ENCODE data around the gene RSF1.

The RSF1 gene

DNA sequence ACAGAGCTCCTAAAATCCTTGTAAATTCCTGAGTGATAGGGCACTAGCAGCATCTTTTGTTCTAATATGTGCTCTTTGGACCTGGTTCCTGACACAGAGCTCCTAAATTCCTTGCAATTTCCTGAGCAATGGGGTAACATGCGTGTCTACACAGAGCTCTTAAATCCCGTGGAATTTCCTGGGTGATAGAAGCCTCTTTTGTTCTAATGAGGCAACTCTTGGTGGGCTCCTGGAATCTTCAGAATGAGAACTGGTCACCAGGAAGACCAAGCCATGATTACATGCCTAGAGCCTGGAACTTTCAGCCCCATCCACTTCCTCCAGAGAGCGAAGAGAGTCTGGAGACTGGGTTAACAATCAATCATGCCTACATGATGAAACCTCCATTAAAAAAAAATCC lies 19.0 kb downstream of the RSF1 start:
- no peak for DNase-seq (ENCODE audit: low read depth)

DNA sequence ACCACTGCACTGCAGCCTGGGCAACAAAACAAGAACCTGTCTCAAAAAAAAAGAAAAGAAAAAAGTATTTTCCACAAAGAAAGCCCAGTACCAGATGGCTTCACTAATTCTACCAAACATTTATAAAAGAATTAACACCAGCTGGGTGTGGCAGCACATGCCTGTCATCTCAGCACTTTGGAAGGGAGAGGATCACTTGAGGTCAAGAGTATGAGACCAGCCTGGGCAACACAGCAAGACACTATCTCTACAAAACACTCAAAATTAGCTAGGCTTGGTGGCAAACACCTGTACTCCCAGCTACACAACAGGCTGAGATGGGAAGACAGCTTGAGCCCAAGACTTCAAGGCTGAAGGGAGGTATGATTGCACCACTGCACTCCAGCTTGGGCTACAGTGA lies 20.1 kb downstream of the RSF1 start:
- no peak for DNase-seq (ENCODE audit: low read depth)

DNA sequence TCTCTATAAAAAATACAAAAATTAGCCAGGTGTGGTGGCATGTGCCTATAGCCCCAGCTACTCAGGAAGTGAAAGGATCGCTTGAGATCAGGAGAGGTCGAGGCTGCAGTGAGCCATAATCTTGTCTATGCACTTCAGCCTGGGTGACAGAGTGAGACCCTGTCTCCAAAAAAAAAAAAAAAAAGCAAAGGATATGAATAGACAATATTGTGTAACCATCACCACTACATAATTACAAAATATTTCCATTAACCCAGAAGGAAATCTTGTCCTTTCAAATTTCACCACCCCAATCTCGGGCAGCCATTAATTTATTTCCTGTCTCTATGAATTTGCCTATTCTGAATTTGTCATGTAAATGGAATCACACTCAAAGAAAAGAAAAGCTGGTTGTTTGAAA lies 21.2 kb downstream of the RSF1 start:
- DNase-seq (ENCODE audit: low read depth), result no peak

DNA sequence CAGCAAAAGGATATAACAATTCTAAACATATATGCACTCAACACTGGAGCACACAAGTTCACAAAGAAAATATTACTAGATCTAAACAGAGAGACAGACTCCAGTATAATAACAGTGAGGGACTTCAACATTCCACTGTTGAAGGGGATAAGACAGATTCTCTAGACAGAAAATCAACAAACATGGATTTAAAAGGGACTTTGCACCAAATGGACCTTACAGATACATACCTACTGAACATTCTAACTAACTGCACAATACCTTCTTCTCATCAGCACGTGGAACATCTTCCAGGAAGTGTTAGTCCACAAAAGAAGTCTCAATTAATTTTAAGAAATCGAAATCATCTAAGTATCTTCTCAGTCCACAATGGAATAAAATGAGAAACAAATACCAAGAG lies 26.6 kb downstream of the RSF1 start:
- DNase-seq (ENCODE audit: low read depth), result no peak

DNA sequence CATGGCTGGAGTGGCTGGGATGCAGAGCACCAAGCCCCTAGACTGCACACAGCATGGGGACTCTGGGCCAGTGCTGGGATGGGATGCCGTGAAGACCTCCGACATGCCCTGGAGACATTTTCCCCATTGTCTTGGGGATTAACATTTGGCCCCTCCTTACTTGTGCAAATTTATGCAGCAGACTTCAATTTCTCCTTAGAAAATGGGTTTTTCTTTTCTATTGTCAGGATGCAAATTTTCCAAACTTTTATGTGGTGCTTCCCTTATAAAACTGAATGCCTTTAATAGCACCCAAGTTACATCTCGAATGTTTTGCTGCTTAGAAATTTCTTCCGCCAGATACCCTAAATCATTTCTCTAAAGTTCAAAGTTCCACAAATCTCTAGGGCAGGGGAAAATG lies 29.2 kb downstream of the RSF1 start:
- DNase-seq (ENCODE audit: low read depth), result no peak

DNA sequence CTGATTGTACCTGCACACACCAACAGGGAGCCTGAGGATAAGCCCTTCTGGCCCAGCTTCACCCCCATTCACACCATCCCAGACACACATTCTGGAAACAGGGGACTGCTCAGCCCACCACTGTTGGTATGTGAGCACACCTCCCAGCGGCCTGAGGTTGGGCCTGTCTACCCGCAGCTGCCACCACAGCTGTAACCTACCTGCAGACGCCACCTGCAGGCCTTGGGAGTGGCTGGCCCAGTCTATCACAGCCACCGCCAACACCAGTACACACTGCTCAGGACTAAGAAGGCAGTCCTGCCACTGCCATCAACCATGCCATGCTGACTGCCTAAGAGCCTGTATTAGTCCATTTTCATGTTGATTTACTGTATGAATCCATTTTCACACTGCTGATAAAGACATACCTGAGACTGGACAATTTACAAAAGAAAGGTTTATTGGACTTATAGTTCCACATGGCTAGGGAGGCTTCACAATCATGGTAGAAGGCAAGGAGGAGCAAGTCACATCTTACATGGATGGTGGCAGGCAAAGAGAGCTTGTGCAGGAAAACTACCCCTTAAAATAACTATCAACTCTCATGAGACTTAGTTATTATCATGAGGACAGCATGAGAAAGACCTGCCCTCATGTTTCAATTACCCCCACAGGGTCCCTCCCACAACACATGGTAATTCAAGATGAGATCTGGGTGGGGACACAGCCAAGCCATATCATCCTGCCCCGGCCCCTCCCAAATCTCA lies 30.6 kb downstream of the RSF1 start:
- DNase-seq (ENCODE audit: low read depth), result no peak

DNA sequence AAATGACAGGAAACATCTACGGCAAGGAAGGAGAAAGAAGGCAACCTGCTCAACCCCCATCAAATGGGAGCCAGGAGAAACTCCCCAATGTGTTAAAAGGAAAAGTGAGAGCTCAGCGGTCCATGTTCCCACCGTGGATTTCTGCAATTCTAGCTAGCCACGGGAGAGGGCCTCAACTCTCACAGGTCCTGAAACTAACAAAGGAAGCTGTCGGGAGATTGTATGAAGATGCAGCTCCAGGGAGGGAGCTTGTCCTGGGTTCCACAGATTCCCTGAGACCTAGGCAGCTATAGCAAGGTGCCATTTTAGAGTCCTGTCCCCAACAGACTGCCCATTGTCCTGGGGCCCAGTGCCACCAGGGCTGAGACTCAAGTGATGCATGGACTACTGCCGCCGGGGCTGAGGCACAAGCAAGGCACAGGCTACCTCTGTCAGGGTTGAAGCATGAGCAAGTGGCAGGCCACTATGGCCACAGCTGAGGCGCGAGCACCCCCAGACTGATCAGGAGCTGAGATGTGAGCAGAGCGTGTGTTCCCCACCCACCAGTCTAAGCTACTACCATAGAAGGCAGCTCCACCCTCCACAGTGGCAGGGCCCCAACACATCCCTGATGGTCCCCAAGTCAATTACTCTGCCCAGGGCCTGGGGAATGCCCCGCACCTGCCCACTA lies 31.3 kb downstream of the RSF1 start:
- no peak for DNase-seq (ENCODE audit: low read depth)

DNA sequence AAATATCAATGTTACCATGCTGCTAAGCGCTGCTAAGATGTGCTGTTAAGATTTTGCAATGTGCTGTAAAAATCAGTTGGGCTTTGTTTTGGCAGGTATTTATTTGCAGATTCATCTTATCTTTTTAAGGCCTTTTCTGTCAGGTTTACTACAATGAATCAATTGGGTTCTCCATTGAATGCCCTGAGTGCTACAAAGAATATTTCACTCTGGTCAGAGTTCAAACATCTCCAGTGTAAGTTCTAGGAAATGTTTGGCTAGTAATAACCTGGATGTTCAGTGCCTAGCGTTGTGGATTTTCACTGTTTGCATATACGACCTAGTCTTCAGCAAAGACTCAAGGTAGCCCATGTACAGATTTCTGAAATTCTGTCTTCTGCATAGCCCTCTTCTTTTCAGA lies 36.0 kb downstream of the RSF1 start:
- DNase-seq (ENCODE audit: low read depth), result no peak

DNA sequence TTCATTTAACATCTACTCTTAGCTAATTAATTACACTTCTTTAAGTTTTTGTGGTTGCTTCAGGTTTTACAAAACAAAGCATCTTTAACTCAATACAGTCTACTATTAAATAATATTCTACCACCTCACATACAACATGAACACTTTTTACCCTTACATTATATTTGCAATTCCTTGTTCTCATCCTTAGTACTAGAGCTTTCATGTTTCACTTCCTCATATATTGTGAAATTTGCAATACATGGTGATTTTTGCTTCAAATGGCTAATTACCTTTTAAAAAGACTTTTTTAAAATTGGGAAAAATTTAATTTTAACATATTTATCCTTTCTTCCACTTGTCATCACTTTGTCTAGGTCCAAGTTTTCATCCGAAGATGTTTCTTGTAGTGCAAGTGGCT lies 37.5 kb downstream of the RSF1 start:
- DNase-seq (ENCODE audit: low read depth), result no peak

DNA sequence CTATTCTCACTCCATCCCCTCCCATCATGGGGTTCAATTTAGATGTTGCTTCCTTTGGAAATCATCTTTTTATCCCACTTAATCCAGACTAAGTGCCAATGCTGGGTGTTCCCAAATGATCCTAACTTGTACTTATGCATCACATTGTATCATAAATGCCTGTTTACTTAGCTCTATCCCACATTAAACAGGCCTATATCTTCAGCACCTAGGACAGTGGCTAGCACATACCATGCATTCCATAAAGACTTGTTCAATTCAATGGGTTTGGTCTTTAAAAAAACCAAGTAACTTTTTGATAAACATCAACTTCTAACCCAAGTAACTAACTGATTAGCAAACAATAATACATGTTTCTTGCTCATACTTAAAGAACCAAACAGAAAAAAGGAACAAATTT lies 40.6 kb downstream of the RSF1 start:
- DNase-seq (ENCODE audit: low read depth), result no peak

DNA sequence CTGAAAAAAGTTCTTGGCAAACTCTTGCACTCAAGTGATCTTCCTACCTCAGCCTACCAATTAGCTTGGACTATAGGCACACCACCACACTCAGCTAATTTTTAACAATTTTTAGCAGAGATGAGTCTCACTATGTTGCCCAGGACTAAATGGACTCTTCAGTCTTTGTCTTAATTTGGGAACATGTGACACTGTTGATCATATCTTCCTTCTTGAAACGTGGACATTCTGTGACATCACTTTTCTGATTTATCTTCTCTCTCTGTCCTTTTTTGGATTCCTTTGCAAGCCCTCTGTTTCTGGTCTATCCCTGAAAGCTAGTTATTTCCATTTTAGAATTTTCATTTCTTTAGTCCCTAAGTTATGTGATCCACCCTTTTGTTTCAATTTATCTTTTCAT lies 42.0 kb downstream of the RSF1 start:
- no peak for DNase-seq (ENCODE audit: low read depth)

DNA sequence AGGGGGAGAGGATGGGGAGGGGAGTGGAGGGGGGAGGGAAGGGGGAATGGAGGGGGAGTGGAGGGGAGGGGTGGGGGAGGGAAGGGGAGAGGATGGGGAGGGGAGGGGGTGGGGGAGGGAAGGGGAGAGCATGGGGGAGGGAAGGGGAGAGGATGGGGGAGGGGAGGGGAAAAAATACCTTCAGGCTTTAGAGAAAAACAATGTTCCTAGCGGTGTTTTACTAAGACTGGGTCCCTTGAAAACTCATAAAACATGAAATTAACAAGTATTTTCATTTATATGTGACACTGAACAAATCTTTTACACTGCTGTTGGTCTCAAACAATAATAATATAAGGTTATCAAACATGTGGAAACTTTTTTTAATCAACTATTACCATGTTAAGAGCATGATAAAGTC lies 42.4 kb downstream of the RSF1 start:
- no peak for DNase-seq (ENCODE audit: low read depth)

DNA sequence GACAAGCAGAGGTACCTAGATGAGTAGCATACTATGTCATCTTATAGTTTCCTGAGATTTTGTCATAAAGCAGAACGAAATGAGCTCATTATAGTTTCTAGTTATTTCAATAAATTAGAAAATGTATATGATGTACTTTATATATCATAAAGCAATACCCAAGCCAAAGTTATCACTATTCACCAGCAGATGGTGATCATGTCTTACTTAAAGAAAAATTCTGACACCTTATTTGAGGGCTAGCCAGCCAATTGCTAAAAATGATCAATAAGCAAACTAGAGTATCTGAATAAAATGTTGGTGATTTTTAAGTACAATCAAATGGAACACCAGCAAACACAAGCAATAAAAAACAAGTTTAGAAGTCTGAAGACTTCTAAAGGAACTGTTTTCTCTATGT lies 44.1 kb downstream of the RSF1 start:
- no peak for DNase-seq (ENCODE audit: low read depth)

DNA sequence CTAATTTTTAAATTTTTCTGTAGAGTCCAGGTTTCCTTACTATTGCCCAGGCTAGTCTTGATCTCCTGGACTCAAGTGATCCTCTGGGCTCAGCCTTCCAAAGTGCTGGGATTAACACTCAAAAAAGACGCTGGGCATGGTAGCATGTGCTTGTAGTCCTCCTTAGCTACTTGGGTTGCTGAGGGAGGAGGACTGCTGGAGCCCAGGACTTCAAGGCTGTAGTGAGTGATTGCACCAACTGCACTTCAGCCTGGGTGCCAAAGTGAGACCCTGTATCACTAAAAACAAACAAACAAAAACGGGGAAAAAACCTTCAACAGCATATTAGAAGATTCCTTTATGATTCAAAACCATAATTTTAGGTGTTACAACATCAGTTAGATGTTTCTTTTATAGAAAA lies 44.6 kb downstream of the RSF1 start:
- no peak for DNase-seq (ENCODE audit: low read depth)

DNA sequence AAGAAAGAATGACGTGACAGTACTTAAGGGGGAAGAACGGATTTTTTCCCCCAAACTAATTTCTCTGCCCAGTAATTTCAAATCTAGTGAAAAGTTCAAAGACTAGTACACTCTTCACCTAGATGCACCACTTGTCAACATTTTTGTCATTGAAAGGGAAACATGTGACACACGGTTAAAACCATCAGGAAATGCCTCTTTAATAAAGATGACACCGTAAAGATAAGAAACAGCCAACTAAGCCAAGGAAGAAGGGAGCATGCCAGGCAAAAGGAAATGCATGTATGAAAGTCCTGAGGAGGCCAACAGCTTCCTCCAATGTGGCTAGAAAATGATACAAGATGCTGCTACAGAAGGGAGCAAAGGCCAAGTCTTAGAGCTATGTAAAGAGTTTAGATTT lies 49.4 kb downstream of the RSF1 start:
- no peak for DNase-seq (ENCODE audit: low read depth)

DNA sequence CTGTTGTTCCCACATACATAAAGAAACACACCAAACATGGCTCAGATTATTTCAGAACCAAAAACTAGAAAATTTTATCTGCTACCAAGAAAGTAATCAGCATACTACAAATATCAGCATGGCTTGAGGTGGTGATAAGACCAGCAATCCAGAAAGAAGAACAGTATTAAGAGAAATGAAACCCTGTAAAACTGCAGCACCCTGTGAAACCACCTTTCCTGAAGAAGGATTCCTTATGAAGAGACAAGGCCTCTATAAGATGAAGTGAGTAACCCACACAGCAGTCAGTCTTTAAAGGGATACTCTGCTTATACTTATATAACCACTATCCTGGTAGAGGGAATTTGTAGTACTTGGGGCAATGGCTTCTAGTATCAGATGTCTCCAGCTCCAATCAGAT lies 49.9 kb downstream of the RSF1 start:
- DNase-seq (ENCODE audit: low read depth), result no peak

DNA sequence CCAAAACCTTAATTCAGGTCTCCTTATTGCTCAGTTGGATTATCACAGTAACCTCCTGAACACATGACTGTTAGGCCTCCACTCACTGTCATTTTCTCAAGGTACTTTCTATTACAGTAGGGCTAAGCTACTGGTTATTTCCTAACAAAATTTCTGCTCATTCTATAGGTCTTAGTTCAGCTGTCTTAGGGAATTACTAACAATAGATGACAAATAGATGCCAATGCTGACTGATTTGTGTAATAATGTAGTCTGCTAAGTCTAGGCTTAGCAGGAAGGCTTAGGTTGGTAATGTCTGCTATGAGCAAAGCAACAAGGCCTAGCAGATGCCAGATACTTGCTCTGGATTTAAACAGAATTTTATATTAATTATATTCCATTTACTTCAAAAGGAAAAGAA lies 58.1 kb downstream of the RSF1 start:
- DNase-seq (ENCODE audit: low read depth), result no peak

DNA sequence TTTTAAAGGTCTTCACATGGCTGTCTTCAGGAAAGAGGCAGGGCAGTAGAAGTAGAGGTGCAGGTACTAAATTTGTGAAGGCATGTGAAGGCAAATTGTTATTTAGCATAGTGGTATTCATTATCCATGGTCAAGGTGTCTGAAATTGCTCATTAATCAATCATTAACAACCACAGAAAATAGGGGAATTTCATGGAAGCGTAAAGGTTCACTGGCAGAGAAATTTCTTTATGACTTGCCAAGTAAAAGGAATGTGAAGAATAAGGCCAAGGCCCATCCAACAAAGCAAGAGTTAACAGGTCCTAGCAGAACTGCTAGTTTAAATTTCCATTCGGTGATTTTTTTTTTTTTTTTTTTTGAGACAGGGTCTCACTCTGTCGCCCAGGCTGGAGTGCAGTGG lies 59.0 kb downstream of the RSF1 start:
- DNase-seq (ENCODE audit: low read depth), result no peak

DNA sequence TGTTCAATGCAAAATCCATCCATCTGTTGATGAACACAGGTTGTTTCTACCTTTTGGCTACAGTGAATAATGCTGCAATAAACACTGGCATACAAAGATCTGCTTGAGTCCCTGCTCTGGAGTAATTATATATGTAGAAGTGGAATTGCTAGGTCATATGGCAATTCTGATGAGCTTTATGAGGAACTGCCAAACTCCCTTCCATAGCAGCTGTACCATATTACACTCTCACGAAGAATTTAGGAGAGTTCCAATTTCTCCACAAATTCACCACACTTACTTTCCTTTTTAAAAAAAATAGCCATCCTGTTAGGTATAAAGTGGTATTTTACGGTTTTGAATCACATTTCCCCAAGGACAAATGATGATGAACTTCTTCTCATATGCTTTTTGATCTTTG lies 62.2 kb downstream of the RSF1 start:
- no peak for DNase-seq (ENCODE audit: low read depth)

DNA sequence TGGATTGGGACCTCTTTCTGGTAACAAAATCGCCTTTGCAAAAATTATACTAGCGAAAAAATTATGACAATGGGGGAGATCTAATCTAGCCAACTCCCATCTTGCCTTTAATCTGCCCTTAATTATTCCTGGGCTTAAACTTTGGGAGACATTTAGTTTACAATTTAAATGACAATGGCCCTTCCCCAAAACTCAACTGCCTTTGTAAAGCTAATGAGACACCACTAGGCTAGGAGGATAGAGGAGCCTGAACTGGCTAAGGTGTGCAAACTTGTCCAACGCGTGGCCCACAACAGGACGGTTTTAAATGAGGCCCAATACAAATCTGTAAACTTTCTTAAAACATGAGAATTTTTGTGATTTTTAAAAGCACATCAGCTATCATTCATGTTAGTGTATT lies 67.3 kb downstream of the RSF1 start:
- DNase-seq (ENCODE audit: low read depth), result no peak

DNA sequence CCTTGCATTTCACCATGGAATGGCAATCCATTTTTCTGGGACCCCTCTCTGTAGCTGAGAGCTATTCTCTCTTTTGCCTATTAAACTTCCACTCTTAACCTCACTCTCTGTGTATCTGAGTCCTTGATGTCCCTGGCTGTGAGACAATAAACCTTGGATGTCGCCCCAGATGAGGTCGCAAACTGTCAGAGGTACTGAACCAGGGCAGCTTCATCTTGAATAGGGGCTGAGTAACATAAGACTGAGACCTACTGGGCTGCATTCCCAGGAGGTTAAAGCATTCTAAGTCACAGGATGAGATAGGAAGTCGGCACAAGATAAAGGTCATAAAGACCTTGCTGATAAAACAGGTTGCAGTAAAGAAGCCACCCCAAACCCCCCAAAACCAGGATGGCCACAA lies 68.0 kb downstream of the RSF1 start:
- DNase-seq (ENCODE audit: low read depth), result no peak

DNA sequence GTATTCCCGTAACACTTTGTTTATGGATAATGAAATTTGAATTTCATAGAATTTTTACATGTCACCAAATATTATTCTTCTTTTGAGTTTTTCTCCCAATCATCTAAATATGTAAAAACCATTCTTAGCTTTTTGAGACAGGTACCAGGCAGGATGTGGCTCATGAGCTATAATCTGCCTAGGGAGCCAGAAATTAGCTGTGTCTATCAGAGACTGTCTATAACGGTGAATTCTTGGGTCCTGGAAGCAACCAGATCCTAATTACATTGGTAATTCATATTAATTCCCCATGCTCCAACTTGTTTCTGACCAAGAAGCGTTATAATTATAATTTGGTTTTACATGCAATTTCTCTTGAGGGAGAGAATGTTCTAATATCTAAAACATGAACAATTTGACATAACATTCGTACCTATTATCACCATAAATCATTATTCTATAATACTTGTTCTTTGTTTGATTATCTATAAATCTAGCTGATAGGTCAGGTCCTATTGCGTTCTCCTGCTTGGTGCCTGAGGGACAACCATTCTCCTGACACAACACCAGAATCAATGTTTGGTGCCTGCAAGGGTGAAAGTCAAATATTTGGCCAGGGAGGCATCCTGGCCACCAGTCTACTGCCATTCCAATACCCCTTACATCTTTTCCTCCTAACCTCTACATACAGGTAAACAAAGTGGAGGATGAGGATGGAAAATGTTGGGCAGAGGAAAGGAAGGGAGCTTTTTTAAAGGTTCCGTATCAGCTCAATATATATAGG lies 69.9 kb downstream of the RSF1 start:
- no peak for DNase-seq (ENCODE audit: low read depth)

DNA sequence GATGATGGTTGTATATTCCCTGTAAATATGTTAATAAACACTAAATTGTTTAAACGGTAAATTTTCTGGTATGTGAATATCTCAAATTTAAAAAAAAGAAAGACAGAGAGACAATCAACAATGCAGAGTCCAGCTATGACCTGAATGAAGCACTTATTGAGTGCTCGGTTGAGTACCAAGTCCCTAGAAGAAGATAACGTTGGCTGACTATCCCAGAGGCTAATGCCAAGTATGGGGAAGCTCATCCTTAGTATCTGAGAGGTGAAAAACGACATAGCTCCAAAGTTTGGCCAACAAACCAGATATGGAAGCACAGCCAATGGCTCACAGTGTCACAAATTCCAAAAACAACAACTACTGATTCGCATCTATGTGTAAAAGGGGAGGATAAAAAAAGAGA lies 71.3 kb downstream of the RSF1 start:
- no peak for DNase-seq (ENCODE audit: low read depth)

Data from stromal cell of bone marrow (primary cell).